GM12874 (cell line): ENCODE data around the gene COL13A1.
A peak's percentile ranks its signal among the peaks of the same experiment; 100 is the strongest.

Source experiments
- CTCF ChIP-seq: IDR thresholded peaks from 2 replicates; pipeline ENCODE4 v1.5.1; 2011; ENCODE audit warnings: low read depth, mild to moderate bottlenecking, control low read depth, low read length, moderate library complexity; ENCODE audit not compliant: insufficient read depth

COL13A1 gene

DNA sequence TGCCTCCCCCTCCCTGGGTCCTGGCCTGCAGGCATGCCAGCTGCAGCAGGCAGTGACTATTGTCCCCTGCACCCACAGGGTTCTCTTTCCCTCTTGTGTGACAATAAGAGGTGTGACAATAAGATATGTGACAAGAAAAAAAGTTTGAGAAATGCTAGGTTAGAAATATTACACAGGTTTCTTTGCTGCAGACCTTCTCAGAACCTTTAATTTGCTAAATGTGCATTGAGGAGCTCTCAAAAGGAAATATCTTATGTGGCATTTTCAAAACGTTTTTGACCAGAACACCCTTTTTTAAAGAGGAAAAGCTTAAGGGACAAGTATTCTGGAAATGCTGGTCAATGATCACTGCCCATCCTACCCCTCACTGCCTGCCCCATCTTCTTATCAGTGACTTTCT, 117.5 kb downstream of the COL13A1 start:
- no peak for TF ChIP-seq CTCF

DNA sequence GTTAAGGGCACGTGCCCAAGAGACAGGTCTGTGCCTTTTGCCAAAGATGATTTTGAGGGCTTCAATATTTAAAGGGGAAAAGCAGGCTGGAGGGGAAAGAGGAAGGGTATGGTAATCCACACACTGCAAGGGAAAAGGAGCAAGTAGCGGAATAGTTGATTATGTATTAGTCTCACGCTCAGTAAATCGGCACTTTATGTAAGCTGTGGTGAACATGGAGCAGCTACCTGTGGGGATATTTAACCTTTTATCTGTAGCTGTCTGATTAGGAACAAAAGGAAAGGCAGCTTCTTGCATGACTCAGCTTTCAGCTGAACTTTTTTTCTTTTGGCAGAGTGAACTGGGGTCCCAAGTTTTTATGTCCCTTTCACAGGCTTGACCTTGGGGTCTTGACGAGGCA, 123.4 kb downstream of the COL13A1 start:
- TF ChIP-seq CTCF: no peak

GRCh38 chr10:69928339-69928738, 126.6 kb downstream of the COL13A1 start:
- no peak for TF ChIP-seq CTCF

DNA sequence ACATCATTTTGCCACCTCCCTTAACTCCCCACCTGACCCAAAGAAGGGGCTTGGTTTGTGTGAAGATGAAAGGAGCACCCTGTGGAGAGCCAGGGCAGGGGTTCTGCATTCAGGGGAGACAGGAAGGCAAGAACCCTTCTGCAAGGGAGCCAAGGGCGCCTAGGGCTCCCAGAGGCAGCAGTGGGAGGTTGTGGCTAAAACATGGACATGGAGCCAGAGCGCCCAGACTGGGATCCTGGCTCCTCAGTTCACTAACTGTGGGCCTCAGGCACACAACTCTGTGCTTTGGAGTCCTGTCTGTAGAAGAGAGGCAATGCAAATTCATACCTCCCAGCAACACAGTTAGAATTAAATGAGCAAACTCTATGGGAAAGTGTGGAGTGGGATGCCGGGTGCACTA, 127.9 kb downstream of the COL13A1 start:
- TF ChIP-seq CTCF: no peak

- no peak for TF ChIP-seq CTCF
Observed at GRCh38 chr10:69934768-69935167, 133.1 kb downstream of the COL13A1 start.

DNA sequence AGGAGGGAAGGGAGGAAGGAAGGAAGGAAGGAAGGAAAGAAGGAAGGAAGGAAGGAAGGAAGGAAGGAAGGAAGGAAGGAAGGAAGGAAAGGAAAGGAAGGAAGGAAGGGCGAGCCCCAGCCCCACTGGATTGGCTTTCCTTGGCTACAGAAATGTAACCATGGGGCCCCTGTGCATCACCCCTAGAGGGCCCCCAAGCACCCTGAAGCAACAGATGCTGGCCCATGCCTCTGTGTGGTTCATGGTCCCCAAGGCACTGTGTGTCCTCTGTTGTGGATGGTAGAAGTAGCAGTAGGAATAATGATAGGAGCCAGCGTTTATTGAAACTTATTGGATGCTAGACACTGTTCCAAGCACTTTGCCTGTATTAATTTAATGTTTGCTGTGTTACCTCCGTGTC, 134.4 kb downstream of the COL13A1 start:
- peak; percentile 55 for TF ChIP-seq CTCF

GRCh38 chr10:69938541-69938991, 136.9 kb downstream of the COL13A1 start:
- TF ChIP-seq CTCF: no peak

DNA sequence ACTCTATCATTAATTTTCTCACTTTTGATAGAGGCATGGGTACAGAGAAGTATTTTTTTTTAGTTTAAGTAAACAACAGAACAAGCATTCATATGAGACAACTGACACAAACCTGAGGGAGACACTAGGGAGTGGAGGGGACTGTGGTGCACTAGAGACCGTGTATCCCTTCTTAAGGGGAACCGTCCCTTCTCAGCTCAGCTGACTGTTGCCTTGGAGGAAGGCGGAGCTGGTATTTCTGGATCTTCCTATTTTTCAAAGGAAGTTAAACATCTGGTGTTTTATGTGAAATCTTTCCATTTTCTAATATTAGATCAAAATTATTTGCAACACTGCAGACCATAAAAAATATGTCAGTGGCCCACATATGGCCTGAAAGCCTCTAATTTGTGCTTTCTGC, 137.4 kb downstream of the COL13A1 start:
- TF ChIP-seq CTCF: no peak
